HG03378 (cell line): Measurements from ENCODE around the gene KLC4.

Source experiments
- ATAC-seq: cut with Tn5 transposase; IDR thresholded peaks from one replicate; pipeline ENCODE4 v1.9.1; 2021; ENCODE audit warnings: mild to moderate bottlenecking, moderate library complexity; ENCODE audit not compliant: unreplicated experiment

Gene KLC4

GRCh38 chr6:43059168-43060033 is at the start of gene KLC4, which contains the start of gene MRPL2:
KLC4 (plus strand) TSS chr6:43059631; CDS start chr6:43061336, 1,705 bp downstream.
MRPL2 (minus strand) TSS chr6:43059434; CDS start chr6:43059381, 53 bp downstream.
- ATAC-seq: peak; percentile 85

- ATAC-seq: no peak
These were observed 48.2 kb upstream of the KLC4 start for GRCh38 chr6:43011207-43011606.

- ATAC-seq: no peak
These were observed 47.1 kb upstream of the KLC4 start for GRCh38 chr6:43012364-43012763.

- peak; percentile 1 for ATAC-seq
These were observed 46.2 kb upstream of the KLC4 start for GRCh38 chr6:43013097-43013842.

- peak; percentile 92 for ATAC-seq
These were observed 45.5 kb upstream of the KLC4 start, which contains the start of the genes KLHDC3 and MEA1 for GRCh38 chr6:43013843-43014433. KLHDC3 (plus strand) TSS chr6:43014249; CDS start chr6:43017193, 2,944 bp downstream. MEA1 (minus strand) TSS chr6:43013946; CDS start chr6:43013813, 133 bp downstream.

- ATAC-seq: no peak
These were observed 45.0 kb upstream of the KLC4 start for GRCh38 chr6:43014434-43014909.

GRCh38 chr6:43016176-43016942 is 43.1 kb upstream of the KLC4 start:
- ATAC-seq: no peak

GRCh38 chr6:43016943-43017334 is 42.5 kb upstream of the KLC4 start:
- ATAC-seq: no peak

- ATAC-seq: no peak
These were observed 40.3 kb upstream of the KLC4 start for GRCh38 chr6:43019152-43019551.

- ATAC-seq: no peak
These were observed 39.3 kb upstream of the KLC4 start for GRCh38 chr6:43020052-43020705.

- no peak for ATAC-seq
These were observed 38.6 kb upstream of the KLC4 start for GRCh38 chr6:43020847-43021246.

GRCh38 chr6:43021270-43022047 is 38.0 kb upstream of the KLC4 start, which contains the start of gene RRP36:
RRP36 (plus strand) TSS chr6:43021623; CDS start chr6:43021655, 32 bp downstream.
- ATAC-seq: no peak

GRCh38 chr6:43024436-43024835 is 35.0 kb upstream of the KLC4 start:
- no peak for ATAC-seq

- ATAC-seq: no peak
These were observed 33.1 kb upstream of the KLC4 start for GRCh38 chr6:43026365-43026764.

GRCh38 chr6:43029120-43029519 is 30.3 kb upstream of the KLC4 start:
- ATAC-seq: no peak

- no peak for ATAC-seq
These were observed 27.1 kb upstream of the KLC4 start for GRCh38 chr6:43032326-43032725.

- no peak for ATAC-seq
These were observed 25.8 kb upstream of the KLC4 start for GRCh38 chr6:43033496-43034189.

GRCh38 chr6:43034190-43034525 is 25.3 kb upstream of the KLC4 start:
- no peak for ATAC-seq
